ENCODE data around the gene LONP1. TPM values are rescaled to one million over a fixed set of nuclear protein-coding genes. Genes with fewer than 3 reads are reported as not detected.
"Not testable (repeated sequence)": the region's sequence is repeated elsewhere in the genome, so short reads cannot be mapped to it uniquely, and the experiment has no call there.

LONP1 gene
- total and polyA plus RNA-seq, 2 of the 8 experiments (the other 6 are each of a cell fraction or from before 2014, with no cell fraction given), result 98.1 to 117 TPM

- TF ChIP-seq RNF2 (IDR thresholded peaks at IDR 0.05; ENCODE audit: borderline replicate concordance, low read depth, low read length, missing control alignments, poor library complexity, severe bottlenecking) (no peak), ZNF274 (IDR thresholded peaks at IDR 0.05; ENCODE audit: borderline replicate concordance, extremely low read depth, low read length) (no peak), E2F6 (IDR thresholded peaks at IDR 0.05) (no peak), POU5F1 (IDR thresholded peaks at IDR 0.05; ENCODE audit: low read depth, low read length) (no peak)
Observed at GRCh38 chr19:5690125-5690954, 29.6 kb downstream of the LONP1 start, which contains the start of gene RPL36 (continued).

GRCh38 chr19:5688262-5688881 lies 31.6 kb downstream of the LONP1 start:
- not testable (repeated sequence) for H3K9ac ChIP-seq (replicated peaks in 1 of 4; ENCODE audit: extremely low read depth in 1 of 4, low read depth in 3 of 4, low read length in 3 of 4); H3K4me1 ChIP-seq (replicated peaks in 1 of 4; ENCODE audit: control insufficient read depth in 3 of 4, insufficient read depth in 4 of 4, low read length in 3 of 4); H3K56ac ChIP-seq (replicated peaks; ENCODE audit: insufficient read length, low read depth, low read length); FAIRE-seq; H3K23ac ChIP-seq (ENCODE audit: insufficient read length); H3K4ac ChIP-seq (replicated peaks; ENCODE audit: insufficient read length, low read depth, low read length); H3K27ac ChIP-seq (ENCODE audit: low read depth, low read length); H4K5ac ChIP-seq (ENCODE audit: insufficient read length, low read depth, low read length); H3K27me3 ChIP-seq (replicated peaks in 1 of 4; ENCODE audit: control insufficient read depth in 3 of 4, extremely low read depth in 1 of 4, insufficient read depth in 3 of 4, low read length in 3 of 4); H2AFZ ChIP-seq (ENCODE audit: low read length); H3K9me3 ChIP-seq (ENCODE audit: insufficient read depth in 2 of 2, low read depth in 1 of 2, low read length in 1 of 2); H4K8ac ChIP-seq (ENCODE audit: extremely low read depth, insufficient read depth, low read length); H3K4me2 ChIP-seq (ENCODE audit: insufficient read depth in 1 of 2, low read depth in 2 of 2, low read length in 2 of 2); DNase-seq (ENCODE audit: low read depth in 1 of 2, low spot score in 2 of 2); H3K18ac ChIP-seq (ENCODE audit: extremely low read depth, low read length); H3K4me3 ChIP-seq (ENCODE audit: extremely low read depth in 1 of 4, insufficient read depth in 2 of 4, low read depth in 3 of 4, low read length in 4 of 4); H2AK5ac ChIP-seq (ENCODE audit: low read depth, low read length); H3K23me2 ChIP-seq (ENCODE audit: low read depth, low read length); H3K79me1 ChIP-seq (ENCODE audit: low read depth, low read length); H2BK120ac ChIP-seq (replicated peaks; ENCODE audit: low read depth, low read length); H4K91ac ChIP-seq (replicated peaks; ENCODE audit: insufficient read length, low read length); H3K14ac ChIP-seq (ENCODE audit: insufficient read length); H2BK15ac ChIP-seq (ENCODE audit: low read length); H2BK5ac ChIP-seq (ENCODE audit: low read depth, low read length); H2BK20ac ChIP-seq (ENCODE audit: low read length)
- POLR2A ChIA-PET (ENCODE audit: partially characterized antibody), result interaction anchor here (1.0 to 15.6 kb wide), 7 partner anchors 11 to 109 kb away, joined by 3 to 620 read pairs (median 24); partner anchors contain the start of genes CATSPERD, LONP1, SAFB and SAFB2
- H3K36me3 ChIP-seq (ENCODE audit: control insufficient read depth in 2 of 4, insufficient read depth in 4 of 4, low read length in 3 of 4), result peaks cover 15 to 25% (median 22%) of the 10 kb centered on the region in 4 experiments
- WGBS, 2 experiments (ENCODE audit: extremely low coverage in 1 of 2, insufficient coverage in 1 of 2, insufficient read length in 1 of 2, insufficient replicate concordance in 2 of 2, low coverage in 1 of 2, low lambda C conversion rate in 2 of 2, missing lambda C conversion rate in 1 of 2), result 91% methylated on average over 13 of the region's 13 CpGs; no CpG with 5 or more reads in 1 of the 2 experiments
- peaks cover 25 to 26% of the 10 kb centered on the region in 2 experiments for H4K20me1 ChIP-seq (replicated peaks in 1 of 2; ENCODE audit: control insufficient read depth in 1 of 2, insufficient read depth in 2 of 2, low read length in 2 of 2)
- 0 out of 2 replicates have a peak overlapping the region, but pooled peaks have one; percentile 27 for H2BK12ac ChIP-seq (ENCODE audit: low read depth, low read length)
- CTCF ChIA-PET (ENCODE audit: partially characterized antibody), result interaction anchor here (0.6 to 4.9 kb wide), 12 partner anchors 11 to 348 kb away, joined by 3 to 26 read pairs (median 8); partner anchors contain the start of genes CATSPERD and PTPRS
- peaks cover 10 to 32% of the 10 kb centered on the region in 2 experiments for H3K79me2 ChIP-seq (ENCODE audit: control insufficient read depth in 1 of 2, insufficient read depth in 2 of 2, low read length in 2 of 2)

Data from H1 (cell line).